Measurements from ENCODE around the gene GPR161.

DNA sequence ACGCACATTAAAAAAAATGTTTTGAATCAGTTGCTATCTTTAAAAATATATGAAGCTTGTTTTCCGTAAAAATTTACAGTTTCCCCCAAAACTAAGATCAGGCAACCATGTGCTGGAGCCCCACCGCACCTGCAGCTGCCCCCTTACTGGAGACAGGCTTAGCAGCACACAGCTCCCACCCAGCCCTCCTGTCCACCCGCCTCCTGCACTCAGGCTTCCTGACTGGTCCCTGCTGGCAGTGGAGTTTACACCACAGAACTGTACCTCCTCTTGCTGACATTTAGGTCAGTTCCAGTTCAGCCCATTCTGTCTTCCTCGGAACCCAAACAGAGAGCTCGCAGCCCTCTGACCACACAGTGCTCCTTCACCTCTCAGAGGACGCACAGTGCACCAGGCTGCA is 2.1 kb downstream of the GPR161 start:
- TF ChIP-seq, protein P1, sequence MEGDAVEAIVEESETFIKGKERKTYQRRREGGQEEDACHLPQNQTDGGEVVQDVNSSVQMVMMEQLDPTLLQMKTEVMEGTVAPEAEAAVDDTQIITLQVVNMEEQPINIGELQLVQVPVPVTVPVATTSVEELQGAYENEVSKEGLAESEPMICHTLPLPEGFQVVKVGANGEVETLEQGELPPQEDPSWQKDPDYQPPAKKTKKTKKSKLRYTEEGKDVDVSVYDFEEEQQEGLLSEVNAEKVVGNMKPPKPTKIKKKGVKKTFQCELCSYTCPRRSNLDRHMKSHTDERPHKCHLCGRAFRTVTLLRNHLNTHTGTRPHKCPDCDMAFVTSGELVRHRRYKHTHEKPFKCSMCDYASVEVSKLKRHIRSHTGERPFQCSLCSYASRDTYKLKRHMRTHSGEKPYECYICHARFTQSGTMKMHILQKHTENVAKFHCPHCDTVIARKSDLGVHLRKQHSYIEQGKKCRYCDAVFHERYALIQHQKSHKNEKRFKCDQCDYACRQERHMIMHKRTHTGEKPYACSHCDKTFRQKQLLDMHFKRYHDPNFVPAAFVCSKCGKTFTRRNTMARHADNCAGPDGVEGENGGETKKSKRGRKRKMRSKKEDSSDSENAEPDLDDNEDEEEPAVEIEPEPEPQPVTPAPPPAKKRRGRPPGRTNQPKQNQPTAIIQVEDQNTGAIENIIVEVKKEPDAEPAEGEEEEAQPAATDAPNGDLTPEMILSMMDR (IDR thresholded peaks at IDR 0.05): no peak
- no peak for TF ChIP-seq EZH2 (IDR thresholded peaks at IDR 0.05; ENCODE audit: borderline replicate concordance, insufficient read depth, low read depth, low read length, poor library complexity, severe bottlenecking)
